Body of pancreas (tissue), 4 donors: ENCODE measurements around the gene CDC123. TPM values are rescaled to one million over a fixed set of nuclear protein-coding genes. Genes with fewer than 3 reads are reported as not detected.

Experiments
- ATAC-seq: fragments of 150-250 bp; one replicate; pipeline ENCODE4 v1.9.1; 2016
- DNase-seq, 4 donors: peaks; one replicate each; pipeline ENCODE4 v3.0.0-alpha.2; 2019
- H3K27ac ChIP-seq, 4 donors: fragments of 200-600 bp; sonication (generic); 1 replicate in 3 of 4; 2 replicates in 1 of 4; pipeline versions ENCODE4 v1.5.1 to v1.6.1; 2016 to 2019; ENCODE audit warnings: mild to moderate bottlenecking in 1 of 4, mixed read lengths in 1 of 4, moderate library complexity in 1 of 4
- H3K27me3 ChIP-seq, 2 donors: fragments of 200-600 bp; sonication (generic); one replicate each; pipeline ENCODE4 v1.6.0; 2016; ENCODE audit warnings: mild to moderate bottlenecking in 1 of 2
- H3K36me3 ChIP-seq, 2 donors: fragments of 200-600 bp; sonication (generic); replicated peaks in 1 of 2; 2 replicates each; pipeline ENCODE4 v1.5.1; 2016; ENCODE audit warnings: low read depth in 2 of 2; ENCODE audit not compliant: insufficient read depth in 1 of 2
- H3K4me1 ChIP-seq: fragments of 200-600 bp; sonication (generic); one replicate; pipeline ENCODE4 v1.6.0; 2016
- H3K4me3 ChIP-seq, 2 donors: fragments of 200-600 bp; sonication (generic); 1 replicate in 1 of 2; 2 replicates in 1 of 2; pipeline ENCODE4 v1.5.1; 2016 to 2019
- H3K9me3 ChIP-seq, 3 donors: fragments of 200-600 bp; sonication (generic); 1 replicate in 2 of 3; 2 replicates in 1 of 3; pipeline ENCODE4 v1.5.1; 2016
- POLR2A ChIP-seq, 3 donors: fragments of 450-650 bp; IDR thresholded peaks; one replicate each; pipeline ENCODE4 v1.6.1; 2016; ENCODE audit warnings: antibody characterized with exemption in 3 of 3, mild to moderate bottlenecking in 2 of 3
- WGBS, 2 donors: methylation state at CpG; one replicate each; pipeline ENCODE4 v1.1.5; 2017; 5-methylcytosine and 5-hydroxymethylcytosine counted together
- intact Hi-C: fragments of 100-400 bp; cut with DNase I; formaldehyde crosslinking; loops from one replicate; pipeline ENCODE4 v1.15.1; 2023
- total RNA-seq, 2 donors: library from RNA; depleted of rRNA; stranded (reverse); fragments of >200 nt; gene quantifications; one replicate each; pipeline ENCODE4 v1.1.0, GENCODE V29; 2016
- TF ChIP-seq, protein P1 (sequence below), 7 experiments: fragments of 450-650 bp in 4 of 7; fragments of 200-600 bp in 3 of 7; sonication (generic) in 3 of 7; IDR thresholded peaks; one replicate each; pipeline ENCODE4 v1.5.1; 2016 to 2019; ENCODE audit warnings: antibody characterized with exemption in 7 of 7

The CDC123 gene
- total RNA-seq, 2 donors from 2014 or later = 28.3 to 38.2 TPM

- 84 to 89% methylated on average over 6 of the region's 6 CpGs for WGBS, 2 donors
- TF ChIP-seq, protein P1, sequence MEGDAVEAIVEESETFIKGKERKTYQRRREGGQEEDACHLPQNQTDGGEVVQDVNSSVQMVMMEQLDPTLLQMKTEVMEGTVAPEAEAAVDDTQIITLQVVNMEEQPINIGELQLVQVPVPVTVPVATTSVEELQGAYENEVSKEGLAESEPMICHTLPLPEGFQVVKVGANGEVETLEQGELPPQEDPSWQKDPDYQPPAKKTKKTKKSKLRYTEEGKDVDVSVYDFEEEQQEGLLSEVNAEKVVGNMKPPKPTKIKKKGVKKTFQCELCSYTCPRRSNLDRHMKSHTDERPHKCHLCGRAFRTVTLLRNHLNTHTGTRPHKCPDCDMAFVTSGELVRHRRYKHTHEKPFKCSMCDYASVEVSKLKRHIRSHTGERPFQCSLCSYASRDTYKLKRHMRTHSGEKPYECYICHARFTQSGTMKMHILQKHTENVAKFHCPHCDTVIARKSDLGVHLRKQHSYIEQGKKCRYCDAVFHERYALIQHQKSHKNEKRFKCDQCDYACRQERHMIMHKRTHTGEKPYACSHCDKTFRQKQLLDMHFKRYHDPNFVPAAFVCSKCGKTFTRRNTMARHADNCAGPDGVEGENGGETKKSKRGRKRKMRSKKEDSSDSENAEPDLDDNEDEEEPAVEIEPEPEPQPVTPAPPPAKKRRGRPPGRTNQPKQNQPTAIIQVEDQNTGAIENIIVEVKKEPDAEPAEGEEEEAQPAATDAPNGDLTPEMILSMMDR (IDR thresholded peaks at IDR 0.05) = no peak
- no peak for TF ChIP-seq POLR2A (IDR thresholded peaks at IDR 0.05)
- Histone ChIP-seq H3K27me3 (no peaks in the 10 kb centered on the region), H3K27ac (no peak overlapping the region), H3K36me3 (peaks cover 0 to 5% of the 10 kb centered on the region in 2 donors), H3K4me1 (no peaks in the 10 kb centered on the region), H3K4me3 (no peak overlapping the region), H3K9me3 (no peaks in the 10 kb centered on the region)
- no peak for ATAC-seq
- intact Hi-C loops = no loop called here
- DNase-seq = no peak
Observed at GRCh38 chr10:12188656-12189055, 7.3 kb upstream of the CDC123 start.

GRCh38 chr10:12189426-12189825 lies 6.6 kb upstream of the CDC123 start:
- TF ChIP-seq POLR2A (IDR thresholded peaks at IDR 0.05) = no peak
- TF ChIP-seq, protein P1 (IDR thresholded peaks at IDR 0.05) = no peak
- no peaks in the 10 kb centered on the region for H3K27me3 ChIP-seq
- ATAC-seq = no peak
- no peaks in the 10 kb centered on the region for H3K9me3 ChIP-seq
- H3K4me1 ChIP-seq = peaks cover 7% of the 10 kb centered on the region
- H3K27ac ChIP-seq = no peak overlapping the region
- 95 to 98% methylated on average over 10 of the region's 10 CpGs for WGBS, 2 donors
- no peak for DNase-seq
- intact Hi-C loops = no loop called here
- H3K4me3 ChIP-seq = no peak overlapping the region
- H3K36me3 ChIP-seq = peaks cover 0 to 5% of the 10 kb centered on the region in 2 donors

- ATAC-seq (no peak), DNase-seq (no peak)
- Histone ChIP-seq H3K4me3 (no peak overlapping the region), H3K27me3 (no peaks in the 10 kb centered on the region), H3K9me3 (no peaks in the 10 kb centered on the region), H3K4me1 (peaks cover 14% of the 10 kb centered on the region), H3K36me3 (no peaks in the 10 kb centered on the region), H3K27ac (no peak overlapping the region)
- TF ChIP-seq POLR2A (IDR thresholded peaks at IDR 0.05) = no peak
- TF ChIP-seq, protein P1 (IDR thresholded peaks at IDR 0.05) = no peak
- intact Hi-C loops = no loop called here
- 43 to 52% methylated on average over 3 of the region's 3 CpGs for WGBS, 2 donors
Observed at GRCh38 chr10:12191715-12192114, 4.3 kb upstream of the CDC123 start.

DNA sequence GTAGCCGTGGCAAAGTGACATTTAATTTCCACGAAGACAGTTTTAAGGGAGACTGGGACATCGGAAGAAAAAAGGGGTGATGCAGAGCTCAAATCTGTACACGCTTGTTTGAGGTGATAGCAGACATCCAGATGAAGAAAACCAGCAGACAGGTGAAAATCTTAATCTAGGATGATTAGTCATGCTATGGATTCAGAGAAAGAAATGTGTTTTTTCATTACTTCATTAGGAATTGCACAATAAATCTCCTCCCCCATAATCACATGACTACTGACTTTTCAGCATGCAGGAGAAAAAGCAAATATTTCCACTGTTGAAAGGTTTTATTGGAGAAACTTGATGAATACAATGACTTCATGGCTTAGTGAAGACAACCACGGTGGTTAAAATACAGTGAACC lies 2.8 kb upstream of the CDC123 start:
- intact Hi-C loops = no loop called here
- DNase-seq (no peak), ATAC-seq (no peak)
- H3K36me3 ChIP-seq = no peaks in the 10 kb centered on the region
- H3K27ac ChIP-seq = no peak overlapping the region
- no peak overlapping the region for H3K4me3 ChIP-seq
- H3K4me1 ChIP-seq = peaks cover 22% of the 10 kb centered on the region
- 81 to 86% methylated on average over 5 of the region's 5 CpGs for WGBS, 2 donors
- H3K27me3 ChIP-seq = no peaks in the 10 kb centered on the region
- H3K9me3 ChIP-seq = no peaks in the 10 kb centered on the region
- TF ChIP-seq, protein P1 (IDR thresholded peaks at IDR 0.05) = no peak
- no peak for TF ChIP-seq POLR2A (IDR thresholded peaks at IDR 0.05)

DNA sequence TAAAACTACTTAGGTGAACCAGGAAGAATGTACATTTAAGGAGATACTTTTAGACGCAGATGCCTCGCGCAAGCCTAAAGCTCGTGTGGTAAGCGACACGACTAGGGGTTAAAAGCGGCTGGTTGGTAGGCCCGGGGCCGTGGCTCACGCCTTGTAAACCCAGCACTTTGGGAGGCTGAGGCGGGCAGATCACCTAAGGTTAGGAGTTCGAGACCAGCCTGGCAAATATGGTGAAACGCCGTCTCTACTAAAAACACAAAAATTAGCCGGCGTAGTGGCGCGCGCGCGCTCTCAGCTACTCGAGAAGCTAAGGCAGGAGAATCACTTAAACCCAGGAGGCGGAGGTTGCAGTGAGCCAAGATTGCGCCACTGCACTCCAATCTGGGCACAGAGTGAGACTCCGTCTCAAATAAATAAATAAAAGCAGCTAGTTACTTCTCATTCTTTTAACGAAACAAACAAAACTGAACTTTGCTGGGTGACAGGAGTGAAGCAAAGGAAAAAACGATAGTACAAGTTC lies 1.2 kb upstream of the CDC123 start:
- peak overlapping the region in 2 of 4 donors; percentile 92 for H3K27ac ChIP-seq
- no peaks in the 10 kb centered on the region for H3K27me3 ChIP-seq
- no peaks in the 10 kb centered on the region for H3K9me3 ChIP-seq
- intact Hi-C loops = no loop called here
- H3K4me3 ChIP-seq = peak overlapping the region; percentile 52 to 93
- 4 to 7% methylated on average over 27 of the region's 27 CpGs for WGBS, 2 donors
- H3K36me3 ChIP-seq = no peaks in the 10 kb centered on the region
- DNase-seq (peak; percentile 16 to 49 (median 34)), ATAC-seq (peak; percentile 31)
- peaks cover 22% of the 10 kb centered on the region for H3K4me1 ChIP-seq
- no peak for TF ChIP-seq POLR2A (IDR thresholded peaks at IDR 0.05)
- TF ChIP-seq, protein P1 (IDR thresholded peaks at IDR 0.05) = no peak
